ENCODE measurements around the gene NLRP6.

DNA sequence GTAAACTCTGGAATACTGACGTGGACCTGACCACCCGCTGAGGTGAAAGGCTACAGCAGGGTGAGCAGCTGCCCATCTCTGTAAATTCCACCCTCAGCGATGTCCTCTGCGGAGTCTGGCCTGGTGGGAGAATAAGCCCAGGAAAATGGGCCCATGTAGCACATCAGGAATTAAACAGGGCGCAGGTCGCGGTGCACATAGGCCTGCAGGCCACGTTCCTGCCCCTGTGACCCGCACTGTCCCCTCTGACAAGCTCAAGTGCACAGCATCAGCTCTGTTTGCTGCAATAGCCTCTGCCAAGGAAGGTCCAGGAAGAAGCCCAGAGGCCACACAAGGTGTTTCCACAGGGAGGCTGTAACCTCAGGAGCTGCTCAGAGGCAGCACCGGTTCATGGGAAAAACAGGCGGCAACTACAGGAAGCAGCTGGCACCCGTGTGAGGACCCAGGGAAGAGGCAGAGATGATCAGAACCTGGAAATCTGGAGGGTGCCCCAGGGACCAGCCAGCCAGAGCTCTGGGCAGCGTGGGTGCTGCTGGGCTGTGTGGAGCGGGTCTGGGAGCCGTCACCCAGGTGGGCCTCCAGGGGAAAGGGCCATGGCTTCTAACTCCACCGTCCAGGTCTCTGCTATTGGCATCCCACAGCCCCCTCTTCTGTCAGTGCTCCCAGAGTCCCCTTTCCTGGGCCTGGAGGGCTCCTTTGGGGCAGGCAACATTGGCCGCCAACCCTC lies 28.6 kb downstream of the NLRP6 start:
- no peak for TF ChIP-seq POLR2AphosphoS5 (IDR thresholded peaks at IDR 0.05; ENCODE audit: low read depth, low read length)
- TF ChIP-seq REST (IDR thresholded peaks at IDR 0.05; ENCODE audit: low read depth, low read length), result no peak
- TF ChIP-seq, protein P1, sequence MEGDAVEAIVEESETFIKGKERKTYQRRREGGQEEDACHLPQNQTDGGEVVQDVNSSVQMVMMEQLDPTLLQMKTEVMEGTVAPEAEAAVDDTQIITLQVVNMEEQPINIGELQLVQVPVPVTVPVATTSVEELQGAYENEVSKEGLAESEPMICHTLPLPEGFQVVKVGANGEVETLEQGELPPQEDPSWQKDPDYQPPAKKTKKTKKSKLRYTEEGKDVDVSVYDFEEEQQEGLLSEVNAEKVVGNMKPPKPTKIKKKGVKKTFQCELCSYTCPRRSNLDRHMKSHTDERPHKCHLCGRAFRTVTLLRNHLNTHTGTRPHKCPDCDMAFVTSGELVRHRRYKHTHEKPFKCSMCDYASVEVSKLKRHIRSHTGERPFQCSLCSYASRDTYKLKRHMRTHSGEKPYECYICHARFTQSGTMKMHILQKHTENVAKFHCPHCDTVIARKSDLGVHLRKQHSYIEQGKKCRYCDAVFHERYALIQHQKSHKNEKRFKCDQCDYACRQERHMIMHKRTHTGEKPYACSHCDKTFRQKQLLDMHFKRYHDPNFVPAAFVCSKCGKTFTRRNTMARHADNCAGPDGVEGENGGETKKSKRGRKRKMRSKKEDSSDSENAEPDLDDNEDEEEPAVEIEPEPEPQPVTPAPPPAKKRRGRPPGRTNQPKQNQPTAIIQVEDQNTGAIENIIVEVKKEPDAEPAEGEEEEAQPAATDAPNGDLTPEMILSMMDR (IDR thresholded peaks at IDR 0.05), result no peak
- TF ChIP-seq EP300 (IDR thresholded peaks at IDR 0.05; ENCODE audit: borderline replicate concordance in 1 of 2, low read depth in 1 of 2, low read length in 1 of 2), result no peak
- TF ChIP-seq, protein P2, sequence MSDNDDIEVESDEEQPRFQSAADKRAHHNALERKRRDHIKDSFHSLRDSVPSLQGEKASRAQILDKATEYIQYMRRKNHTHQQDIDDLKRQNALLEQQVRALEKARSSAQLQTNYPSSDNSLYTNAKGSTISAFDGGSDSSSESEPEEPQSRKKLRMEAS (IDR thresholded peaks at IDR 0.05; ENCODE audit: low read depth), result no peak

Measured in SK-N-SH (cell line).